Peyer's patch (tissue), 4 donors: Measurements from ENCODE around the gene DACH2.

Source experiments
- CTCF ChIP-seq, 6 experiments: fragments of 450-650 bp in 4 of 6; fragments of 200-600 bp in 2 of 6; sonication (generic) in 1 of 6; IDR thresholded peaks; one replicate each; pipeline ENCODE4 v1.5.1; 2017 to 2019; ENCODE audit warnings: antibody characterized with exemption in 6 of 6, mild to moderate bottlenecking in 3 of 6, moderate library complexity in 1 of 6
- POLR2A ChIP-seq, 2 donors: fragments of 450-650 bp; IDR thresholded peaks; one replicate each; pipeline ENCODE4 v1.5.1; 2017; ENCODE audit warnings: antibody characterized with exemption in 2 of 2, mild to moderate bottlenecking in 2 of 2, moderate library complexity in 2 of 2

GRCh38 chrX:86133761-86134160, 14.5 kb upstream of the DACH2 start:
- TF ChIP-seq POLR2A (IDR thresholded peaks at IDR 0.05) = no peak
- peak in 1 of 6 experiments; percentile 23 for TF ChIP-seq CTCF (IDR thresholded peaks at IDR 0.05)
